ENCODE data around the gene BZW2. TPM values are rescaled to one million over a fixed set of nuclear protein-coding genes. Genes with fewer than 3 reads are reported as not detected.

The BZW2 gene
- total and polyA plus RNA-seq, 2 experiments from 2014 or later = 236 to 358 TPM

DNA sequence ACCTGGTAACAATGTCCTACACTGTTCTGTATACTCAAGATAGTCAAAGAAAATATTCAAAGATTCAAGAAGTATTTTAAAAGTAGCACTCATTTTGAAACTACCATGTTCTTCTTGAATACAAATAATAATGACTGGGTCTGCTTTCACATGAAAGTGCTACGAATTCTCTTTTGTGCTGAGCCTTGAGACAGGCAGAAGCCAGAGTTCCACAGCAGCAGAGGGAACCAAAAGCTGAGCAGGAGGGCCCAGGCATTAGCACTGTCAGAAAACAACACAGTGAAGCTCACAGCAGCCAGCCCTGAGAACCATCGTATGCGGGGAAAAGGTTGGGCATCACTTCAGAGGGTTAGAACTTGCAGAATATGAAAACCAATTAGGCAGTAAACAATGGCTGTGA lies 39.3 kb upstream of the BZW2 start:
- peaks cover 52% of the 10 kb centered on the region for H3K36me3 ChIP-seq
- H3K27ac ChIP-seq = no peak overlapping the region
- TF ChIP-seq, protein P1, sequence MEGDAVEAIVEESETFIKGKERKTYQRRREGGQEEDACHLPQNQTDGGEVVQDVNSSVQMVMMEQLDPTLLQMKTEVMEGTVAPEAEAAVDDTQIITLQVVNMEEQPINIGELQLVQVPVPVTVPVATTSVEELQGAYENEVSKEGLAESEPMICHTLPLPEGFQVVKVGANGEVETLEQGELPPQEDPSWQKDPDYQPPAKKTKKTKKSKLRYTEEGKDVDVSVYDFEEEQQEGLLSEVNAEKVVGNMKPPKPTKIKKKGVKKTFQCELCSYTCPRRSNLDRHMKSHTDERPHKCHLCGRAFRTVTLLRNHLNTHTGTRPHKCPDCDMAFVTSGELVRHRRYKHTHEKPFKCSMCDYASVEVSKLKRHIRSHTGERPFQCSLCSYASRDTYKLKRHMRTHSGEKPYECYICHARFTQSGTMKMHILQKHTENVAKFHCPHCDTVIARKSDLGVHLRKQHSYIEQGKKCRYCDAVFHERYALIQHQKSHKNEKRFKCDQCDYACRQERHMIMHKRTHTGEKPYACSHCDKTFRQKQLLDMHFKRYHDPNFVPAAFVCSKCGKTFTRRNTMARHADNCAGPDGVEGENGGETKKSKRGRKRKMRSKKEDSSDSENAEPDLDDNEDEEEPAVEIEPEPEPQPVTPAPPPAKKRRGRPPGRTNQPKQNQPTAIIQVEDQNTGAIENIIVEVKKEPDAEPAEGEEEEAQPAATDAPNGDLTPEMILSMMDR (IDR thresholded peaks at IDR 0.05; ENCODE audit: low read depth, low read length) = no peak
- no peaks in the 10 kb centered on the region for H3K4me1 ChIP-seq (ENCODE audit: low read depth)
- H3K9me3 ChIP-seq (ENCODE audit: low read depth) = no peaks in the 10 kb centered on the region
- no peak overlapping the region for H3K4me3 ChIP-seq
- no peak for DNase-seq (ENCODE audit: low read depth in 1 of 2, low spot score in 1 of 2)
- H3K27me3 ChIP-seq = no peaks in the 10 kb centered on the region

DNA sequence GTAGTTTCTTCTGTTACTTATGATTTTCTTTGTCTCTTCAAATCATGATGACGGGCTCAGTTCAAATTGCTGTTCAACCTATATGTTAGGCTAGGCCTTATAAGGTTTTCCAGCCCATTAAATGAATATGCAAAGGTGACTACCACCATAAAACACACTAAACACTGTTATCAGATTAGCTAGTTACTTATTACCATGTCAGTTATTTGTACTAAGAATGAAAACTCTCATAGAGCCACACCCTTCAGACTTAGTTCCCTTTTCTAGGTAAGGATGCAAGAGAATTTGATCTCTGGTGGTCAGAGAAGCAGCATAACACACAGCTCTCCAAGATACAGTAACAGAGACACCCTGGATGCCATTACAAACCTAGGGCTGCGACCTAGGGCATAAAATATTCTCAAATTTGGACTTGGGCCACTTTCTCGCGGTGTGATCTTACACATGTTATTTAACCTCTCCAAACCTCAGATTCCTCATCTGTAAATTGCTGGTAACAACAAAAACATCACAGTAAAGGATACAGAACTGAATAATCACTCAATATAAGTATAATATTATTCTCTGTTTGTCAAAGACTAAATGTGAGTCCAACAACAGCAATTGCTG lies 36.0 kb upstream of the BZW2 start:
- TF ChIP-seq, protein P1 (IDR thresholded peaks at IDR 0.05; ENCODE audit: low read depth, low read length) = no peak
- no peaks in the 10 kb centered on the region for H3K27me3 ChIP-seq
- no peak for DNase-seq (ENCODE audit: low read depth in 1 of 2, low spot score in 1 of 2)
- no peak overlapping the region for H3K4me3 ChIP-seq
- no peaks in the 10 kb centered on the region for H3K9me3 ChIP-seq (ENCODE audit: low read depth)
- H3K36me3 ChIP-seq = peaks cover 43% of the 10 kb centered on the region
- no peak overlapping the region for H3K27ac ChIP-seq
- no peaks in the 10 kb centered on the region for H3K4me1 ChIP-seq (ENCODE audit: low read depth)

DNA sequence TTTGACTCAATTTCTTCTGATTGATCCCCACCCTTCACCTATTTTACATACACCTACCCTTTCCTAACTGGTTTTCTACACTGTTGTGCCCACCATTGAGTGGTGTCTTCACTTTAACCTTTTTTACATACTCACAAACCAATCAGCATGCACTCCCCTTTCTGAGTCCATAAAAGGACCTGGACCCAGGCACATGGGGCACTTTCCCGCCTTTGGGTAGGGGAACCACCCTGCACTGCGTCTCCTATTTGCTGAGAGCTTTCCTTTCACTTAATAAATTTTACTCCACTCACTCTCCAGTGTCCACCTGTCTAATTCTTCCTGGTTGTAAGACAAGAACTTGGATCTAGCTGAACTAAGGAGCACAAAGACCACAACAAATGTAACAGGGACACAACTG lies 34.3 kb upstream of the BZW2 start:
- H3K9me3 ChIP-seq (ENCODE audit: low read depth) = no peaks in the 10 kb centered on the region
- no peak overlapping the region for H3K27ac ChIP-seq
- H3K4me3 ChIP-seq = no peak overlapping the region
- H3K27me3 ChIP-seq = no peaks in the 10 kb centered on the region
- TF ChIP-seq, protein P1 (IDR thresholded peaks at IDR 0.05; ENCODE audit: low read depth, low read length) = no peak
- H3K36me3 ChIP-seq = peaks cover 59% of the 10 kb centered on the region
- H3K4me1 ChIP-seq (ENCODE audit: low read depth) = no peaks in the 10 kb centered on the region
- no peak for DNase-seq (ENCODE audit: low read depth in 1 of 2, low spot score in 1 of 2)

DNA sequence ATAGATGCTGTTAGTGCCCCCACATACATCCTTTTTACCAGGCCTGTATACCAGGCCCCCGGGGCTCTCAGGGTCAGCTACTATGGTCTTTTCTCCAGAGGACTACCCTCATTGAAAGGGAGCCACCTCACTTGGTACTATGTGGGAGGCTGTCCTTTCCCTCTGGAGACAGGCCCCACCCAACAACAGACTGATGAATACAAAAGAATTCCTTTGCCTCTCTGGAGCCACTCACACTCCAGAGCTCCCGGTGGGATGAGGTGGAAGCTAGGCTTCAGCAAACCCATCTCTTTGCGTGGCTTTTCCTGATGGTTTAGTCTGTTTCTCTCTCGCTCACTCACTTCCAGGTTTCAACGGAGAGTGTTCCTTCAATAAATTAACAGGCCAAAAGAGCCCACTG lies 30.8 kb upstream of the BZW2 start:
- Histone ChIP-seq H3K9me3 (ENCODE audit: low read depth) (no peaks in the 10 kb centered on the region), H3K36me3 (peaks cover 49% of the 10 kb centered on the region), H3K27ac (no peak overlapping the region), H3K4me3 (no peak overlapping the region), H3K27me3 (no peaks in the 10 kb centered on the region), H3K4me1 (ENCODE audit: low read depth) (no peaks in the 10 kb centered on the region)
- DNase-seq (ENCODE audit: low read depth in 1 of 2, low spot score in 1 of 2) = no peak
- TF ChIP-seq, protein P1 (IDR thresholded peaks at IDR 0.05; ENCODE audit: low read depth, low read length) = no peak

DNA sequence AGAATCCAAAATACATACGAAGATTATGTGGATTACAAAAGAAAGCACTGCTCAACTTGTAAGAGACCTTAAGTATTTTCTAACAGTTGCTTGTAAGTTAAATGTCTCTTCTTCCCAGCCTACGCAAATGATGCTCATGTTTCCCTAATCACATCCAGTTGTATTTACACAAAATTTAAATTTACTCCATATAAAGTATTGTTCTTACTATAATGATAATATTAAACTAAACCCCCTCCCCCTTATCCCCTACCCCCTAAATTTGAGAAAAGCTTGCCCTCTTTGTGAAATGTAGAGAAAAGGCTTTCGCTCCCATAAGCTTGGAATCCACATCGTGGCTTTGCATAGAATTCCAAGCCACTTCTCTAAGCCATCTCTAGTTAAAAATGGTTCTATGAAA lies 29.9 kb upstream of the BZW2 start:
- no peaks in the 10 kb centered on the region for H3K27me3 ChIP-seq
- no peaks in the 10 kb centered on the region for H3K9me3 ChIP-seq (ENCODE audit: low read depth)
- TF ChIP-seq, protein P1 (IDR thresholded peaks at IDR 0.05; ENCODE audit: low read depth, low read length) = no peak
- no peak overlapping the region for H3K27ac ChIP-seq
- H3K4me1 ChIP-seq (ENCODE audit: low read depth) = no peaks in the 10 kb centered on the region
- DNase-seq (ENCODE audit: low read depth in 1 of 2, low spot score in 1 of 2) = no peak
- no peak overlapping the region for H3K4me3 ChIP-seq
- peaks cover 40% of the 10 kb centered on the region for H3K36me3 ChIP-seq

Measured in cardiac muscle cell (in vitro differentiated cells and primary cell).